ENCODE results near the gene WDSUB1.

Gene WDSUB1, protein sequence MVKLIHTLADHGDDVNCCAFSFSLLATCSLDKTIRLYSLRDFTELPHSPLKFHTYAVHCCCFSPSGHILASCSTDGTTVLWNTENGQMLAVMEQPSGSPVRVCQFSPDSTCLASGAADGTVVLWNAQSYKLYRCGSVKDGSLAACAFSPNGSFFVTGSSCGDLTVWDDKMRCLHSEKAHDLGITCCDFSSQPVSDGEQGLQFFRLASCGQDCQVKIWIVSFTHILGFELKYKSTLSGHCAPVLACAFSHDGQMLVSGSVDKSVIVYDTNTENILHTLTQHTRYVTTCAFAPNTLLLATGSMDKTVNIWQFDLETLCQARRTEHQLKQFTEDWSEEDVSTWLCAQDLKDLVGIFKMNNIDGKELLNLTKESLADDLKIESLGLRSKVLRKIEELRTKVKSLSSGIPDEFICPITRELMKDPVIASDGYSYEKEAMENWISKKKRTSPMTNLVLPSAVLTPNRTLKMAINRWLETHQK

GRCh38 chr2:159285929-159286708 is at the start of gene WDSUB1:
Gene WDSUB1 (minus strand): TSS chr2:159286703. CDS start chr2:159283069, 3,634 bp downstream.
- no peak for DNase-seq (ENCODE audit: low read depth, low spot score)

GRCh38 chr2:159326569-159327255 is 40.2 kb upstream of the WDSUB1 start:
- no peak for DNase-seq (ENCODE audit: low read depth, low spot score)

- no peak for DNase-seq (ENCODE audit: low read depth, low spot score)
These were observed 35.9 kb upstream of the WDSUB1 start for GRCh38 chr2:159322419-159322818.

GRCh38 chr2:159317392-159318088 is 31.0 kb upstream of the WDSUB1 start:
- DNase-seq (ENCODE audit: low read depth, low spot score): no peak

DNA sequence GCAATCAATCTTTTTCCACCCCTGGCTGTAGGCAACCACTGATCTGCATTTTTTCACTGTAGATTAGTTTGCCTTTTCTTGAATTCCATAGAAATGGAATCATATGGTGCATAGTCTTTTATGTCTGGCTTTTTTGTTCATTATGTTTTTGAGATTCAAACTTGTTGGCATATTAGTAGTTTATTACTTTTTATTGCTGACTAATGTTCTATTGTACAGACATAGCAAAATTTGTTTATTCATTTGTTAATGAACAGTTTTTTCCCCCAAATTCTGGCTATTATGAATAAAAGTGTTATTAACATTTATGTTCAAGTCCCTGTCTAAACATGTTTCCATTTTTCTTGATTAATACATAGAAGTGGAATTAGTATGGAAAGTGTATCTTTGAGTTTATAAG is 21.4 kb upstream of the WDSUB1 start:
- no peak for DNase-seq (ENCODE audit: low read depth, low spot score)

- DNase-seq (ENCODE audit: low read depth, low spot score): no peak
These were observed 14.1 kb upstream of the WDSUB1 start for GRCh38 chr2:159300586-159300985.

GRCh38 chr2:159298967-159299366 is 12.5 kb upstream of the WDSUB1 start:
- DNase-seq (ENCODE audit: low read depth, low spot score): no peak

DNA sequence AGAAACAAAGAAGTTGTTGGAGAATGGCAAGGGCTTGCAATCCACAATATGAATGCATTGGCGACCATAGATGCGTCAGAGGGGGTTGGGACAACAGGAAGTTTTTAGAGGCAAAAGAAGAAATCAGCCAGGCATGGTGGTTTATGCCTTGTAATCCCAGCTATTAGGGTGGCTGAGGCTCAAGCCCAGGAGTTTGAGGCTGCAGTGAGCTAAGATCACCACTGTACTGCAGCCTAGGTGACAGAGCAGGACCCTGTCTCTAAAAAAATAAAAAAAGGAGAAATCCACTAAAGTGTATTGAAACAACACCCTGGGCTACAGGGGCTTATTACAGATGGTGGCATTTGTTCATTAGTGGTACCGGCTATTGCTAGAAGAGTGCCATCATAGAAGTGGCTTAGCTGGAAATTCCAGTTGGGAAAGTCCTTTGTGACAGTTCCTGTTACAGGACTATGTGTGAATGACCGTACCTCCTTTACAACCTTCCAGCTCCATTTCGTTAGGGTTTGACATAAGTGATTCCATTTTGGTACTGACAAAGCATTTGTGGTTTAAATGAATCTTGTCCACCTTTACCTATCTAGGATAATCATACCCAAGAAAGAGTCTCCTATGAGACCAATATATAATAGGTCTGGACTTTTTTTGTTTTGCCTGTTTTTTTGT is 10.7 kb upstream of the WDSUB1 start:
- DNase-seq (ENCODE audit: low read depth, low spot score): no peak

DNA sequence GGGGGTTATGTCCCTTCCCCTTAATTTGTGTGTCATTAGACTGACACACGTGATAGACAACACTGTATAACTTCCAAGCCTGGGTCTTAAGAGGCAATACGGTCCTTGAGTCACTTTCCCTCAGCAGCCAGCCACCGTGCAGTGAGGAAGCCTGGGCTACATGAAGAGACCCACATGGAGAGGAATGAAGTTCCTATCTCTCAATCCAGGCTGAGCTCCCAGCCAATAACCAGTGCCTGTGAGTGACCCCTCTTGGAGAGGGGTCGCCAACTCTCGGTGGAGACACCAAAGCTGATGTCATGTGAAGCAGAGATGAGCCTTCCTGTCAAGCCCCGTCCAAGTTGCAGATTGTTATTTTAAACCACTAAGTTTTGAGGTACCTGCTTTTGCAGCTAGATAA is 5.7 kb upstream of the WDSUB1 start:
- DNase-seq (ENCODE audit: low read depth, low spot score): no peak

GRCh38 chr2:159290289-159290907 is 3.9 kb upstream of the WDSUB1 start:
- no peak for DNase-seq (ENCODE audit: low read depth, low spot score)

GRCh38 chr2:159287733-159288132 is 1.2 kb upstream of the WDSUB1 start:
- DNase-seq (ENCODE audit: low read depth, low spot score): no peak

- peak; percentile 89 for DNase-seq (ENCODE audit: low read depth, low spot score)
These were observed 372 bp upstream of the WDSUB1 start for GRCh38 chr2:159286709-159287441.

GRCh38 chr2:159285433-159285832 is 1.1 kb downstream of the WDSUB1 start:
- DNase-seq (ENCODE audit: low read depth, low spot score): no peak

GRCh38 chr2:159283529-159283928 is 3.0 kb downstream of the WDSUB1 start:
- DNase-seq (ENCODE audit: low read depth, low spot score): no peak

GRCh38 chr2:159281002-159281401 is 5.5 kb downstream of the WDSUB1 start:
- no peak for DNase-seq (ENCODE audit: low read depth, low spot score)

DNA sequence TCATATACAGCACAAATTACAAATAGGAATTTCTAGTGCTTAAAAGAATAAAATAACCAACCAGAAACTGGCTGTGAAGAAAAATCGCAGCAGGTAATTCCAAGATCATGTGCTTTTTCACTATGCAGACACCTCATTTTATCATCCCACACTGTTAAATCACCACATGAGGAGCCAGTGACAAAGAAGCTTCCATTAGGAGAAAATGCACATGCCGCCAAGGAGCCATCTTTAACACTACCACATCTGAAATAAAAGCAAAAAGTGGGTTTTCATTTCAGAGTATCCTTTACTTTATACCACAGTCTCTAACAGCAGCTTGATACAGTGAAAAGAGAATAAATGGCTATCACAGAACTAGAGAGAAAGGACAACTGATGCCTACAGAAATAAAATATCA is 6.8 kb downstream of the WDSUB1 start:
- DNase-seq (ENCODE audit: low read depth, low spot score): no peak

GRCh38 chr2:159275111-159275510 is 11.4 kb downstream of the WDSUB1 start:
- DNase-seq (ENCODE audit: low read depth, low spot score): no peak

- DNase-seq (ENCODE audit: low read depth, low spot score): no peak
These were observed 14.3 kb downstream of the WDSUB1 start for GRCh38 chr2:159272156-159272555.

- no peak for DNase-seq (ENCODE audit: low read depth, low spot score)
These were observed 15.6 kb downstream of the WDSUB1 start for GRCh38 chr2:159270744-159271379.

Data from activated CD4-positive, CD25-positive, alpha-beta regulatory T cell treated with anti-CD3 and anti-CD28 coated beads, Interleukin-2, amount 50 U/mL, for 16 hours (primary cell).